Measurements from ENCODE around the gene PACSIN1. TPM values are rescaled to one million over a fixed set of nuclear protein-coding genes. Genes with fewer than 3 reads are reported as not detected.

The PACSIN1 gene
- polyA plus RNA-seq, 1 donor from 2014 or later = 3.1 TPM

- H3K9me3 ChIP-seq (ENCODE audit: low read length) = no peaks in the 10 kb centered on the region
- no peak overlapping the region for H3K4me2 ChIP-seq (ENCODE audit: low read length)
- H3K4me3 ChIP-seq (ENCODE audit: low read length) = no peak overlapping the region
- H3K27ac ChIP-seq (ENCODE audit: low read length) = no peak overlapping the region
- H4K20me1 ChIP-seq (ENCODE audit: insufficient read depth) = no peaks in the 10 kb centered on the region
- H3K79me2 ChIP-seq (replicated peaks; ENCODE audit: insufficient read depth, low read length) = no peaks in the 10 kb centered on the region
- H3K27me3 ChIP-seq (ENCODE audit: insufficient read depth, low read depth, low read length) = no peaks in the 10 kb centered on the region
- H3K36me3 ChIP-seq (ENCODE audit: insufficient read depth, low read length) = no peaks in the 10 kb centered on the region
- no peak for TF ChIP-seq RAD21 (conservative IDR thresholded peaks at IDR 0.05)
- no peak for TF ChIP-seq EP300 (conservative IDR thresholded peaks at IDR 0.05; ENCODE audit: poor library complexity, severe bottlenecking)
- no peak for TF ChIP-seq EZH2 (IDR thresholded peaks at IDR 0.05; ENCODE audit: borderline replicate concordance, insufficient read depth, low read length, poor library complexity, severe bottlenecking)
- TF ChIP-seq TAF1 (IDR thresholded peaks at IDR 0.05; ENCODE audit: low read depth) = no peak
- TF ChIP-seq, protein P1, sequence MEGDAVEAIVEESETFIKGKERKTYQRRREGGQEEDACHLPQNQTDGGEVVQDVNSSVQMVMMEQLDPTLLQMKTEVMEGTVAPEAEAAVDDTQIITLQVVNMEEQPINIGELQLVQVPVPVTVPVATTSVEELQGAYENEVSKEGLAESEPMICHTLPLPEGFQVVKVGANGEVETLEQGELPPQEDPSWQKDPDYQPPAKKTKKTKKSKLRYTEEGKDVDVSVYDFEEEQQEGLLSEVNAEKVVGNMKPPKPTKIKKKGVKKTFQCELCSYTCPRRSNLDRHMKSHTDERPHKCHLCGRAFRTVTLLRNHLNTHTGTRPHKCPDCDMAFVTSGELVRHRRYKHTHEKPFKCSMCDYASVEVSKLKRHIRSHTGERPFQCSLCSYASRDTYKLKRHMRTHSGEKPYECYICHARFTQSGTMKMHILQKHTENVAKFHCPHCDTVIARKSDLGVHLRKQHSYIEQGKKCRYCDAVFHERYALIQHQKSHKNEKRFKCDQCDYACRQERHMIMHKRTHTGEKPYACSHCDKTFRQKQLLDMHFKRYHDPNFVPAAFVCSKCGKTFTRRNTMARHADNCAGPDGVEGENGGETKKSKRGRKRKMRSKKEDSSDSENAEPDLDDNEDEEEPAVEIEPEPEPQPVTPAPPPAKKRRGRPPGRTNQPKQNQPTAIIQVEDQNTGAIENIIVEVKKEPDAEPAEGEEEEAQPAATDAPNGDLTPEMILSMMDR (IDR thresholded peaks at IDR 0.05; ENCODE audit: poor library complexity, severe bottlenecking) = no peak
- TF ChIP-seq SMC3 (conservative IDR thresholded peaks at IDR 0.05; ENCODE audit: poor library complexity) = no peak
- no peak for TF ChIP-seq POLR2AphosphoS5 (IDR thresholded peaks at IDR 0.05)
- no peak for TF ChIP-seq MXI1 (conservative IDR thresholded peaks at IDR 0.05; ENCODE audit: poor library complexity, severe bottlenecking)
- no peak for TF ChIP-seq REST (IDR thresholded peaks at IDR 0.05; ENCODE audit: borderline replicate concordance)
- H3K9ac ChIP-seq (ENCODE audit: low read length) = no peak overlapping the region
- no peak overlapping the region for H2AFZ ChIP-seq (ENCODE audit: low read depth, low read length)
- no peaks in the 10 kb centered on the region for H3K9me2 ChIP-seq (ENCODE audit: insufficient read depth, low read length)
- H3F3A ChIP-seq (ENCODE audit: insufficient read depth, low read length, poor library complexity, severe bottlenecking) = no peaks in the 10 kb centered on the region
These were observed 94.7 kb downstream of the PACSIN1 start for GRCh38 chr6:34560366-34561226.

- Histone ChIP-seq H3K36me3 (ENCODE audit: insufficient read depth, low read length) (no peaks in the 10 kb centered on the region), H3K9me2 (ENCODE audit: insufficient read depth, low read length) (no peaks in the 10 kb centered on the region), H3K27me3 (ENCODE audit: insufficient read depth, low read depth, low read length) (no peaks in the 10 kb centered on the region), H2AFZ (ENCODE audit: low read depth, low read length) (no peak overlapping the region), H3K79me2 (replicated peaks; ENCODE audit: insufficient read depth, low read length) (no peaks in the 10 kb centered on the region), H3K9me3 (ENCODE audit: low read length) (no peaks in the 10 kb centered on the region), H3K27ac (ENCODE audit: low read length) (no peak overlapping the region), H3K9ac (ENCODE audit: low read length) (no peak overlapping the region), H4K20me1 (ENCODE audit: insufficient read depth) (no peaks in the 10 kb centered on the region), H3F3A (ENCODE audit: insufficient read depth, low read length, poor library complexity, severe bottlenecking) (no peaks in the 10 kb centered on the region), H3K4me2 (ENCODE audit: low read length) (no peak overlapping the region), H3K4me3 (ENCODE audit: low read length) (no peak overlapping the region)
- TF ChIP-seq EZH2 (IDR thresholded peaks at IDR 0.05; ENCODE audit: borderline replicate concordance, insufficient read depth, low read length, poor library complexity, severe bottlenecking) (no peak), REST (IDR thresholded peaks at IDR 0.05; ENCODE audit: borderline replicate concordance) (no peak), EP300 (conservative IDR thresholded peaks at IDR 0.05; ENCODE audit: poor library complexity, severe bottlenecking) (no peak), TAF1 (IDR thresholded peaks at IDR 0.05; ENCODE audit: low read depth) (no peak), RAD21 (conservative IDR thresholded peaks at IDR 0.05) (no peak), SMC3 (conservative IDR thresholded peaks at IDR 0.05; ENCODE audit: poor library complexity) (no peak), POLR2AphosphoS5 (IDR thresholded peaks at IDR 0.05) (no peak), MXI1 (conservative IDR thresholded peaks at IDR 0.05; ENCODE audit: poor library complexity, severe bottlenecking) (no peak)
- TF ChIP-seq, protein P1 (IDR thresholded peaks at IDR 0.05; ENCODE audit: poor library complexity, severe bottlenecking) = no peak
These were observed 95.3 kb downstream of the PACSIN1 start for GRCh38 chr6:34561227-34561530.
